HG02970 (cell line): Measurements from ENCODE around the gene RHNO1.

ENCODE experiments used
- ATAC-seq: cut with Tn5 transposase; IDR thresholded peaks from one replicate; pipeline ENCODE4 v1.9.1; 2021; ENCODE audit warnings: mild to moderate bottlenecking, moderate library complexity, moderate number of reproducible peaks; ENCODE audit not compliant: unreplicated experiment, low FRiP score

RHNO1 gene

GRCh38 chr12:2877047-2877952 is at the start of gene RHNO1, which contains the start of gene FOXM1:
RHNO1 (plus strand) TSS chr12:2877223; CDS start chr12:2885367, 8,144 bp downstream.
FOXM1 (minus strand) TSS chr12:2877174; CDS start chr12:2874478, 2,696 bp downstream.
- ATAC-seq = peak; percentile 85

- no peak for ATAC-seq
Measured at GRCh38 chr12:2829275-2829674, 47.7 kb upstream of the RHNO1 start.

GRCh38 chr12:2832550-2833127 is 44.4 kb upstream of the RHNO1 start:
- no peak for ATAC-seq

- ATAC-seq = no peak
Measured at GRCh38 chr12:2833327-2833726, 43.7 kb upstream of the RHNO1 start.

- ATAC-seq = no peak
Measured at GRCh38 chr12:2833810-2834209, 43.2 kb upstream of the RHNO1 start.

GRCh38 chr12:2834581-2835491 is 42.2 kb upstream of the RHNO1 start, which contains the start of gene NRIP2:
NRIP2 (minus strand) TSS chr12:2835035; CDS start chr12:2834983, 52 bp downstream.
- ATAC-seq = no peak

GRCh38 chr12:2835691-2836403 is 41.2 kb upstream of the RHNO1 start:
- ATAC-seq = no peak

- ATAC-seq = no peak
Measured at GRCh38 chr12:2836574-2836973, 40.4 kb upstream of the RHNO1 start.

GRCh38 chr12:2841056-2841650 is 35.9 kb upstream of the RHNO1 start:
- ATAC-seq = no peak

GRCh38 chr12:2842948-2843347 is 34.1 kb upstream of the RHNO1 start:
- ATAC-seq = no peak

- ATAC-seq = no peak
Measured at GRCh38 chr12:2844786-2845185, 32.2 kb upstream of the RHNO1 start.

GRCh38 chr12:2845280-2845679 is 31.7 kb upstream of the RHNO1 start:
- no peak for ATAC-seq

GRCh38 chr12:2851931-2852330 is 25.1 kb upstream of the RHNO1 start:
- no peak for ATAC-seq

- ATAC-seq = no peak
Measured at GRCh38 chr12:2853626-2854025, 23.4 kb upstream of the RHNO1 start.

- ATAC-seq = no peak
Measured at GRCh38 chr12:2854669-2855453, 22.2 kb upstream of the RHNO1 start.

- no peak for ATAC-seq
Measured at GRCh38 chr12:2855546-2855945, 21.5 kb upstream of the RHNO1 start.

- no peak for ATAC-seq
Measured at GRCh38 chr12:2856051-2856450, 21.0 kb upstream of the RHNO1 start.

- no peak for ATAC-seq
Measured at GRCh38 chr12:2857021-2857431, 20.0 kb upstream of the RHNO1 start, which contains the start of gene TEX52. TEX52 (minus strand) TSS chr12:2857039; CDS start chr12:2857026, 13 bp downstream.

- no peak for ATAC-seq
Measured at GRCh38 chr12:2857576-2857975, 19.4 kb upstream of the RHNO1 start.
